ENCODE results near the gene ATXN7L1. TPM values are rescaled to one million over a fixed set of nuclear protein-coding genes. Genes with fewer than 3 reads are reported as not detected.

The ATXN7L1 gene
- polyA plus RNA-seq, 1 of the 3 experiments (the other 2 are of a cell fraction), result 6.0 TPM

GRCh38 chr7:105854498-105854897 lies 21.9 kb downstream of the ATXN7L1 start:
- H3K4me2 ChIP-seq, result no peak overlapping the region
- peaks cover 15 to 18% of the 10 kb centered on the region in 2 experiments; a peak in 3 of 4 replicates for H3K4me1 ChIP-seq (ENCODE audit: control insufficient read depth in 1 of 2, insufficient read depth in 2 of 2, low read depth in 1 of 2, low read length in 1 of 2)
- TF ChIP-seq TAF1 (IDR thresholded peaks at IDR 0.05; ENCODE audit: borderline replicate concordance, low read depth, low read length) (no peak), GATA2 (CRISPR knock-in tag; IDR thresholded peaks at IDR 0.05) (no peak)
- H3K9me3 ChIP-seq, result no peaks in the 10 kb centered on the region
- no peak overlapping the region for H3K27ac ChIP-seq (ENCODE audit: low read depth in 2 of 2, low read length in 1 of 2)
- ChIA-PET CTCF (interaction anchor here (2.6 kb wide), 1 partner anchor 23 kb away, joined by 7 read pairs; no protein-coding TSS in a partner anchor), POLR2A (no interaction called here)
- H3K9me2 ChIP-seq, result no peaks in the 10 kb centered on the region
- H2AFZ ChIP-seq (ENCODE audit: low read depth), result no peak overlapping the region
- peaks cover 8% of the 10 kb centered on the region for H3F3A ChIP-seq (replicated peaks; ENCODE audit: insufficient read depth)
- H3K36me3 ChIP-seq (replicated peaks in 1 of 2; ENCODE audit: control insufficient read depth in 1 of 2, insufficient read depth in 2 of 2, low read length in 1 of 2), result no peaks in the 10 kb centered on the region
- H3K4me3 ChIP-seq (ENCODE audit: low read depth in 2 of 2, low read length in 1 of 2), result no peak overlapping the region
- H3K9ac ChIP-seq, result no peak overlapping the region
- H3K79me2 ChIP-seq (ENCODE audit: insufficient read depth), result no peaks in the 10 kb centered on the region
- no peak for DNase-seq
- H3K27me3 ChIP-seq (ENCODE audit: insufficient read depth), result no peaks in the 10 kb centered on the region
- no peaks in the 10 kb centered on the region for H4K20me1 ChIP-seq (ENCODE audit: insufficient read depth)

- H3K4me3 ChIP-seq (ENCODE audit: low read depth in 2 of 2, low read length in 1 of 2), result no peak overlapping the region
- H3K9me2 ChIP-seq, result no peaks in the 10 kb centered on the region
- POLR2A ChIA-PET, result no interaction called here
- no peak overlapping the region for H3K4me2 ChIP-seq
- no peaks in the 10 kb centered on the region for H3K9me3 ChIP-seq
- H3K36me3 ChIP-seq (replicated peaks in 1 of 2; ENCODE audit: control insufficient read depth in 1 of 2, insufficient read depth in 2 of 2, low read length in 1 of 2), result no peaks in the 10 kb centered on the region
- H3K9ac ChIP-seq, result no peak overlapping the region
- H3K27ac ChIP-seq (ENCODE audit: low read depth in 2 of 2, low read length in 1 of 2), result peak overlapping the region in 1 of 2 experiments; percentile 2; a peak in 1 of 4 replicates
- peak; percentile 56 for DNase-seq
- TF ChIP-seq TAF1 (IDR thresholded peaks at IDR 0.05; ENCODE audit: borderline replicate concordance, low read depth, low read length), result no peak
- no peak for TF ChIP-seq RCOR1 (IDR thresholded peaks at IDR 0.05; ENCODE audit: low read length)
- no peak for TF ChIP-seq YY1 (IDR thresholded peaks at IDR 0.05; ENCODE audit: low read depth)
- no peak for TF ChIP-seq FOSL2 (IDR thresholded peaks at IDR 0.05; ENCODE audit: borderline replicate concordance, low read depth)
- peak; percentile 17; the same call in 1 of the 2 replicates for TF ChIP-seq TCF12 (IDR thresholded peaks at IDR 0.05)
- no peak for TF ChIP-seq RXRA (IDR thresholded peaks at IDR 0.05; ENCODE audit: borderline replicate concordance, low read depth)
- TF ChIP-seq EZH2phosphoT487 (IDR thresholded peaks at IDR 0.05; ENCODE audit: borderline replicate concordance, low read depth), result no peak
- no peak for TF ChIP-seq CHD2 (IDR thresholded peaks at IDR 0.05; ENCODE audit: low read length, partially characterized antibody)
- CTCF ChIA-PET, result interaction anchor here (2.6 kb wide), 1 partner anchor 24 kb away, joined by 7 read pairs; no protein-coding TSS in a partner anchor
- 74% methylated on average over 17 of the region's 17 CpGs for WGBS (ENCODE audit: low lambda C conversion rate)
- H3F3A ChIP-seq (replicated peaks; ENCODE audit: insufficient read depth), result peaks cover 8% of the 10 kb centered on the region
- no peaks in the 10 kb centered on the region for H3K27me3 ChIP-seq (ENCODE audit: insufficient read depth)
- no peaks in the 10 kb centered on the region for H3K79me2 ChIP-seq (ENCODE audit: insufficient read depth)
- no peak overlapping the region for H2AFZ ChIP-seq (ENCODE audit: low read depth)
- H4K20me1 ChIP-seq (ENCODE audit: insufficient read depth), result no peaks in the 10 kb centered on the region
- H3K4me1 ChIP-seq (ENCODE audit: control insufficient read depth in 1 of 2, insufficient read depth in 2 of 2, low read depth in 1 of 2, low read length in 1 of 2), result peaks cover 17 to 21% of the 10 kb centered on the region in 2 experiments; a peak in 3 of 4 replicates
Observed at GRCh38 chr7:105853931-105854419, 22.4 kb downstream of the ATXN7L1 start.

- over 99% methylated on average over 5 of the region's 5 CpGs for WGBS (ENCODE audit: low lambda C conversion rate)
- Histone ChIP-seq H3K27ac (ENCODE audit: low read depth in 2 of 2, low read length in 1 of 2) (no peak overlapping the region), H3F3A (replicated peaks; ENCODE audit: insufficient read depth) (peaks cover 8% of the 10 kb centered on the region), H3K27me3 (ENCODE audit: insufficient read depth) (no peaks in the 10 kb centered on the region), H3K79me2 (ENCODE audit: insufficient read depth) (no peaks in the 10 kb centered on the region), H3K36me3 (replicated peaks in 1 of 2; ENCODE audit: control insufficient read depth in 1 of 2, insufficient read depth in 2 of 2, low read length in 1 of 2) (no peaks in the 10 kb centered on the region), H3K4me3 (ENCODE audit: low read depth in 2 of 2, low read length in 1 of 2) (no peak overlapping the region), H3K9ac (no peak overlapping the region), H2AFZ (ENCODE audit: low read depth) (no peak overlapping the region), H3K4me2 (no peak overlapping the region), H3K4me1 (ENCODE audit: control insufficient read depth in 1 of 2, insufficient read depth in 2 of 2, low read depth in 1 of 2, low read length in 1 of 2) (peaks cover 17 to 21% of the 10 kb centered on the region in 2 experiments; a peak in 3 of 4 replicates), H3K9me2 (no peaks in the 10 kb centered on the region), H3K9me3 (no peaks in the 10 kb centered on the region), H4K20me1 (ENCODE audit: insufficient read depth) (no peaks in the 10 kb centered on the region)
- DNase-seq, result no peak
- CTCF ChIA-PET, result interaction anchor here (0.9 to 1.8 kb wide), 8 partner anchors 22 to 326 kb away, joined by 3 to 4 read pairs (median 3); no protein-coding TSS in a partner anchor
- TF ChIP-seq FOSL2 (IDR thresholded peaks at IDR 0.05; ENCODE audit: borderline replicate concordance, low read depth) (no peak), ZBTB33 (IDR thresholded peaks at IDR 0.05; ENCODE audit: borderline replicate concordance, low read depth) (no peak), GATA2 (CRISPR knock-in tag; IDR thresholded peaks at IDR 0.05) (no peak), SIN3A (IDR thresholded peaks at IDR 0.05; ENCODE audit: borderline replicate concordance, low read depth, low read length) (no peak), NFIC (IDR thresholded peaks at IDR 0.05; ENCODE audit: borderline replicate concordance) (no peak), MXI1 (IDR thresholded peaks at IDR 0.05; ENCODE audit: low read depth, low read length) (no peak), MAX (IDR thresholded peaks at IDR 0.05; ENCODE audit: low read depth) (no peak)
- POLR2A ChIA-PET, result no interaction called here
Observed at GRCh38 chr7:105851064-105851463, 25.3 kb downstream of the ATXN7L1 start.

Measured in SK-N-SH (cell line).